Natural killer cell (primary cell): ENCODE data around the gene SNX20. TPM values are rescaled to one million over a fixed set of nuclear protein-coding genes. Genes with fewer than 3 reads are reported as not detected.

Source experiments
- ATAC-seq, 3 donors: fragments of 150-1000 bp in 2 of 3; fragments of 200-7000 bp in 1 of 3; cut with Tn5 transposase; 1 replicate in 1 of 3; 2 replicates in 2 of 3; pipeline ENCODE4 v1.10.0; 2021; ENCODE audit warnings: mild to moderate bottlenecking in 2 of 3, moderate library complexity in 2 of 3
- DNase-seq, 2 donors: peaks; one replicate each; pipeline versions ENCODE4 v3.0.0 to v3.0.0-alpha.2; 2013 to 2021; ENCODE audit warnings: mixed read lengths in 1 of 2
- H3K27ac ChIP-seq: one replicate; pipeline ENCODE4 v1.5.1; 2013; ENCODE audit warnings: mild to moderate bottlenecking, low read length
- H3K27me3 ChIP-seq: one replicate; pipeline ENCODE4 v1.6.1; 2013; ENCODE audit warnings: low read length; ENCODE audit not compliant: control insufficient read depth, insufficient read depth
- H3K36me3 ChIP-seq: one replicate; pipeline ENCODE4 v1.6.1; 2013; ENCODE audit warnings: low read length; ENCODE audit not compliant: control insufficient read depth, insufficient read depth
- H3K4me1 ChIP-seq: one replicate; pipeline ENCODE4 v1.6.1; 2013; ENCODE audit warnings: low read length; ENCODE audit not compliant: control insufficient read depth, insufficient read depth
- H3K4me3 ChIP-seq: one replicate; pipeline ENCODE4 v1.5.1; 2013; ENCODE audit warnings: low read length
- H3K9me3 ChIP-seq: one replicate; pipeline ENCODE4 v1.6.1; 2013; ENCODE audit warnings: low read length; ENCODE audit not compliant: control insufficient read depth, insufficient read depth
- H3K27ac Mint-ChIP-seq, 2 donors: one replicate each; pipeline ENCODE4 v1.8.0; 2022; ENCODE audit warnings: mild to moderate bottlenecking in 2 of 2, mixed read lengths in 2 of 2, moderate library complexity in 1 of 2
- H3K27me3 Mint-ChIP-seq, 2 donors: one replicate each; pipeline ENCODE4 v1.8.0; 2022; ENCODE audit warnings: low read depth in 2 of 2, mixed read lengths in 2 of 2
- H3K36me3 Mint-ChIP-seq: one replicate; pipeline ENCODE4 v1.8.0; 2022; ENCODE audit warnings: mixed read lengths
- H3K4me1 Mint-ChIP-seq, 2 donors: one replicate each; pipeline ENCODE4 v1.8.0; 2022; ENCODE audit warnings: mixed read lengths in 2 of 2
- H3K4me3 Mint-ChIP-seq: one replicate; pipeline ENCODE4 v1.8.0; 2022; ENCODE audit warnings: mild to moderate bottlenecking, moderate library complexity, mixed read lengths
- H3K9me3 Mint-ChIP-seq, 2 donors: one replicate each; pipeline ENCODE4 v1.8.0; 2022; ENCODE audit warnings: mixed read lengths in 2 of 2
- WGBS: methylation state at CpG from one replicate; pipeline ENCODE4 v1.1.7; 2013; ENCODE audit warnings: missing lambda C conversion rate; ENCODE audit not compliant: insufficient coverage; 5-methylcytosine and 5-hydroxymethylcytosine counted together
- intact Hi-C: fragments of 100-400 bp; cut with micrococcal nuclease; formaldehyde crosslinking; loops from one replicate; pipeline ENCODE4 v1.14.2; 2022
- total RNA-seq, 4 donors: library from RNA; stranded (reverse); fragments of 120-200 nt in 1 of 4; gene quantifications; one replicate each; pipeline versions ENCODE4 v1.2.3 to v1.2.4, GENCODE V29; 2013 to 2022
- TF ChIP-seq, protein P1 (sequence below): fragments of 200-600 bp; IDR thresholded peaks from one replicate; pipeline ENCODE4 v1.8.0; 2022; ENCODE audit warnings: antibody characterized with exemption

SNX20 gene
- total RNA-seq, 3 donors from 2014 or later (not counting 1 experiment from before 2014, with no cell fraction given): 33.0 to 53.9 (median 51.7) TPM

- H3K4me3 Mint-ChIP-seq: no peak overlapping the region
- Histone ChIP-seq H3K36me3 (no peaks in the 10 kb centered on the region), H3K4me1 (no peaks in the 10 kb centered on the region), H3K27ac (no peak overlapping the region), H3K4me3 (no peak overlapping the region), H3K9me3 (no peaks in the 10 kb centered on the region), H3K27me3 (no peaks in the 10 kb centered on the region)
- H3K27me3 Mint-ChIP-seq: peaks cover 8 to 12% of the 10 kb centered on the region in 2 donors
- 84% methylated on average over 4 of the region's 4 CpGs for WGBS
- ATAC-seq (no peak), DNase-seq (no peak)
- no peaks in the 10 kb centered on the region for H3K9me3 Mint-ChIP-seq
- H3K36me3 Mint-ChIP-seq: no peaks in the 10 kb centered on the region
- TF ChIP-seq, protein P1, sequence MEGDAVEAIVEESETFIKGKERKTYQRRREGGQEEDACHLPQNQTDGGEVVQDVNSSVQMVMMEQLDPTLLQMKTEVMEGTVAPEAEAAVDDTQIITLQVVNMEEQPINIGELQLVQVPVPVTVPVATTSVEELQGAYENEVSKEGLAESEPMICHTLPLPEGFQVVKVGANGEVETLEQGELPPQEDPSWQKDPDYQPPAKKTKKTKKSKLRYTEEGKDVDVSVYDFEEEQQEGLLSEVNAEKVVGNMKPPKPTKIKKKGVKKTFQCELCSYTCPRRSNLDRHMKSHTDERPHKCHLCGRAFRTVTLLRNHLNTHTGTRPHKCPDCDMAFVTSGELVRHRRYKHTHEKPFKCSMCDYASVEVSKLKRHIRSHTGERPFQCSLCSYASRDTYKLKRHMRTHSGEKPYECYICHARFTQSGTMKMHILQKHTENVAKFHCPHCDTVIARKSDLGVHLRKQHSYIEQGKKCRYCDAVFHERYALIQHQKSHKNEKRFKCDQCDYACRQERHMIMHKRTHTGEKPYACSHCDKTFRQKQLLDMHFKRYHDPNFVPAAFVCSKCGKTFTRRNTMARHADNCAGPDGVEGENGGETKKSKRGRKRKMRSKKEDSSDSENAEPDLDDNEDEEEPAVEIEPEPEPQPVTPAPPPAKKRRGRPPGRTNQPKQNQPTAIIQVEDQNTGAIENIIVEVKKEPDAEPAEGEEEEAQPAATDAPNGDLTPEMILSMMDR: no peak
- H3K27ac Mint-ChIP-seq: no peak overlapping the region
- intact Hi-C loops: no loop called here
- peaks cover 2 to 10% of the 10 kb centered on the region in 2 donors for H3K4me1 Mint-ChIP-seq
Observed at GRCh38 chr16:50641818-50642187, 39.3 kb downstream of the SNX20 start.

- DNase-seq (no peak), ATAC-seq (no peak)
- H3K36me3 ChIP-seq: no peaks in the 10 kb centered on the region
- no peak overlapping the region for H3K4me3 Mint-ChIP-seq
- H3K36me3 Mint-ChIP-seq: no peaks in the 10 kb centered on the region
- TF ChIP-seq, protein P1: no peak
- H3K4me1 Mint-ChIP-seq: peaks cover 6 to 10% of the 10 kb centered on the region in 2 donors
- peaks cover 1% of the 10 kb centered on the region for H3K4me1 ChIP-seq
- no peak overlapping the region for H3K4me3 ChIP-seq
- peaks cover 8 to 12% of the 10 kb centered on the region in 2 donors for H3K27me3 Mint-ChIP-seq
- no peaks in the 10 kb centered on the region for H3K27me3 ChIP-seq
- H3K27ac Mint-ChIP-seq: no peak overlapping the region
- H3K27ac ChIP-seq: no peak overlapping the region
- intact Hi-C loops: no loop called here
- no peaks in the 10 kb centered on the region for H3K9me3 ChIP-seq
- WGBS: 73% methylated on average over 15 of the region's 15 CpGs
- H3K9me3 Mint-ChIP-seq: no peaks in the 10 kb centered on the region
Observed at GRCh38 chr16:50640919-50641817, 39.9 kb downstream of the SNX20 start.

GRCh38 chr16:50640391-50640790 is 40.7 kb downstream of the SNX20 start:
- no peaks in the 10 kb centered on the region for H3K9me3 Mint-ChIP-seq
- intact Hi-C loops: no loop called here
- TF ChIP-seq, protein P1: no peak
- ATAC-seq: no peak
- no peak overlapping the region for H3K27ac Mint-ChIP-seq
- H3K27ac ChIP-seq: no peak overlapping the region
- no peak for DNase-seq
- no peak overlapping the region for H3K4me3 Mint-ChIP-seq
- peaks cover 5% of the 10 kb centered on the region for H3K4me1 ChIP-seq
- peaks cover 6 to 12% of the 10 kb centered on the region in 2 donors for H3K4me1 Mint-ChIP-seq
- no peaks in the 10 kb centered on the region for H3K9me3 ChIP-seq
- no CpG with 5 or more reads among the region's 1 CpG for WGBS
- H3K4me3 ChIP-seq: no peak overlapping the region
- no peaks in the 10 kb centered on the region for H3K36me3 ChIP-seq
- peaks cover 7 to 9% of the 10 kb centered on the region in 2 donors for H3K27me3 Mint-ChIP-seq
- H3K36me3 Mint-ChIP-seq: no peaks in the 10 kb centered on the region
- H3K27me3 ChIP-seq: no peaks in the 10 kb centered on the region
